ENCODE measurements around the gene CDS2.

Gene CDS2

GRCh38 chr20:5212907-5213487 is 86.2 kb downstream of the CDS2 start:
- no peaks in the 10 kb centered on the region for H3K36me3 ChIP-seq
- TF ChIP-seq CTCF (IDR thresholded peaks at IDR 0.05; ENCODE audit: low read depth, low read length), result no peak
- no peaks in the 10 kb centered on the region for H3K9me3 ChIP-seq (ENCODE audit: severe bottlenecking)
- H3K27ac ChIP-seq, result no peak overlapping the region
- no peak overlapping the region for H3K4me3 ChIP-seq (ENCODE audit: low read depth, low read length)
- DNase-seq, result no peak
- no peaks in the 10 kb centered on the region for H3K27me3 ChIP-seq (ENCODE audit: insufficient read depth, low read depth, severe bottlenecking)

GRCh38 chr20:5214826-5215225 is 88.0 kb downstream of the CDS2 start:
- no peak for TF ChIP-seq CTCF (IDR thresholded peaks at IDR 0.05; ENCODE audit: low read depth, low read length)
- no peaks in the 10 kb centered on the region for H3K27me3 ChIP-seq (ENCODE audit: insufficient read depth, low read depth, severe bottlenecking)

DNA sequence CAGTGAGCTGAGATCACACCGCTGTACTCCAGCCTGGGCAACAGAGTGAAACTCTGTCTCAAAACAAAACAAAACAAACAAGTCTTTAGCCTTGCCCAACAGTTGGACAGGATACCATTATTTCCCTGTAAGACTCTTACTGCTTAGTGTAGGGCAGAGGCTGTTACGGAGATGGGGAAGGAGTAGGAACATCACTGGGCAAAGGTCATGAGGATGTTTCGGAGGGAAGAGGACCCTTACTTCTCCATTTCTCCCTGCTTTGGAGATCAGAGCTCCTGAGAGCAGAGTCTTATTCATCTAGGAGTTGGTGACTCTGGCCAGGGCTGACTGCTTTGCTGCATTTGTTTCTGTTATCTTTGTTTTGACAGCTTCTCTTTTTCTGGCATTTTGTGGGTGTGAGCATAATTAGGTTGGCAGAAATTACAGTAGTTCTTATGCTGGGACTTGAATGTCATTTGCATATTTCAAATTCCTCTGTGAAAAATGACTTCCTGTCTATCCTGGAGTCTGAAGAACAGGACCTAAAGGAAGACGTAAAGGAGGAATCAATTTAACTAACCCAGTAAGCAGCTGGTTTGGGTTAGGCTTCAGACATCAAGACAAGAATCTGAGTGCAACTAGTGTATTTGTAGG is 89.0 kb downstream of the CDS2 start:
- Histone ChIP-seq H3K4me3 (ENCODE audit: low read depth, low read length) (no peak overlapping the region), H3K27me3 (ENCODE audit: insufficient read depth, low read depth, severe bottlenecking) (no peaks in the 10 kb centered on the region), H3K9me3 (ENCODE audit: severe bottlenecking) (no peaks in the 10 kb centered on the region), H3K27ac (no peak overlapping the region), H3K36me3 (no peaks in the 10 kb centered on the region)
- no peak for TF ChIP-seq CTCF (IDR thresholded peaks at IDR 0.05; ENCODE audit: low read depth, low read length)
- no peak for DNase-seq

More at GRCh38 chr20:5214826-5215225, 88.0 kb downstream of the CDS2 start:
- DNase-seq, result no peak
- no peak overlapping the region for H3K4me3 ChIP-seq (ENCODE audit: low read depth, low read length)
- no peaks in the 10 kb centered on the region for H3K9me3 ChIP-seq (ENCODE audit: severe bottlenecking)
- no peaks in the 10 kb centered on the region for H3K36me3 ChIP-seq
- H3K27ac ChIP-seq, result no peak overlapping the region

DNA sequence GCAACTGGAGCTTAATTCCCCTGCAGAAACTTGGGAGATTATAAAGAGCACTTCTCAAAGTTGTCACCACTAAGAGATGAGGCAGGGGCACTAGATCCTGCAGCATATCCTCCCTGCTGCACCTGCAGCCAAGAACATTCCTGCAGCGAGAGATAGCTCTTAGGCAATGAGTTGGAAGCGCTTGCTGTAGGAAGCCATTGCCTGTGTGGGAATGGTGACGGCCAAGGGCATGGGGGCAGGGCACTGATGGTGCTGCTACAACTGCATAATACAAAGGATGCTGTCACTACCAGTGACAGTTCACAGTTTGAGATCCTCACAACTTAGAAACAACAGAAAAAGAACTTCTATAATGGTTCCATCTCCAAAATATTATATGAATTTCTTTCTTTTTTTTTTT is 89.9 kb downstream of the CDS2 start:
- TF ChIP-seq CTCF (IDR thresholded peaks at IDR 0.05; ENCODE audit: low read depth, low read length), result no peak
- H3K4me3 ChIP-seq (ENCODE audit: low read depth, low read length), result no peak overlapping the region
- H3K9me3 ChIP-seq (ENCODE audit: severe bottlenecking), result no peaks in the 10 kb centered on the region
- H3K27ac ChIP-seq, result no peak overlapping the region
- DNase-seq, result no peak
- no peaks in the 10 kb centered on the region for H3K36me3 ChIP-seq
- no peaks in the 10 kb centered on the region for H3K27me3 ChIP-seq (ENCODE audit: insufficient read depth, low read depth, severe bottlenecking)

DNA sequence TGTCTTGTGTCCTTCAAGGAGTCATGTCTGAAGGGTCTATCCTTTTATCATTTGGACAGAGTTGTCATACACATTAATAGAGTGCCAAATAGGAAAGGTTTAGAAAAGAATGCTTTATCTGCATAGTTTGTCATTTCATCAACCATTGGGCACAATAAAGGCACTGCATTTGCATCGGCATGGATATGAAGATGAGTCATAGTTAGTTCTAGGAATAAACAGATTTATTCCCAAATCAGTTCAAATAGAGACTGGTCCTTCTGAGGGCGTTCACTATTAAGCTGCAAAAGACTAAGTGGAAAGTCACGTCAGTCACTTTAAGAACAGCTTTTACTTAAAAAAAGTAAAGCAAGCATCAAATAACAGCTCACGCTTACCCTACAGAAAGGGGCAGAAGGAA is 90.8 kb downstream of the CDS2 start:
- no peaks in the 10 kb centered on the region for H3K27me3 ChIP-seq (ENCODE audit: insufficient read depth, low read depth, severe bottlenecking)
- H3K36me3 ChIP-seq, result no peaks in the 10 kb centered on the region
- H3K4me3 ChIP-seq (ENCODE audit: low read depth, low read length), result no peak overlapping the region
- TF ChIP-seq CTCF (IDR thresholded peaks at IDR 0.05; ENCODE audit: low read depth, low read length), result no peak
- DNase-seq, result no peak
- no peak overlapping the region for H3K27ac ChIP-seq
- no peaks in the 10 kb centered on the region for H3K9me3 ChIP-seq (ENCODE audit: severe bottlenecking)

Measured in WERI-Rb-1 (cell line).